Measurements from ENCODE around the gene TSPAN13.

TSPAN13 gene

GRCh38 chr7:16778476-16778875 is 24.9 kb downstream of the TSPAN13 start:
- no peak for DNase-seq

GRCh38 chr7:16779051-16779450 is 25.5 kb downstream of the TSPAN13 start:
- DNase-seq: no peak

DNA sequence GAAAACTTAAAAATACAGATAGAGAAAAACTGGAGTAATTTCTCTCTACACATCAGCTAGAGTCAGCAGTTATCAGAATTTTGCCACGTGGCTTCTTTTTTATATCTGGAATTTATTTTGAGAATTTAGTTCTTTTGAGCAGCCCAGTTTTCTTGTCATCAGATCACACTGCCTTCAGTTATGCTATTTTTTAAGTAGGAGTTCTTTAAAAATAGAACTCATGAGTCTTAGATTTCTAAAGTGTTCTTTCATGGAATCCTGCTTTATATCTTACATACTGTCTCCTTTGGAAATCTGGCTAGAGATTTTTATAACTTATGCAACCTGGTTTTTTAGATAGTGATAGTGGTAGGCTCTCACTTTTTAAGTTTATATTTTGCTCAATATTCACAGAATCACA is 27.0 kb downstream of the TSPAN13 start:
- no peak for DNase-seq

- no peak for DNase-seq
Observed at GRCh38 chr7:16785321-16785720, 31.8 kb downstream of the TSPAN13 start.

DNA sequence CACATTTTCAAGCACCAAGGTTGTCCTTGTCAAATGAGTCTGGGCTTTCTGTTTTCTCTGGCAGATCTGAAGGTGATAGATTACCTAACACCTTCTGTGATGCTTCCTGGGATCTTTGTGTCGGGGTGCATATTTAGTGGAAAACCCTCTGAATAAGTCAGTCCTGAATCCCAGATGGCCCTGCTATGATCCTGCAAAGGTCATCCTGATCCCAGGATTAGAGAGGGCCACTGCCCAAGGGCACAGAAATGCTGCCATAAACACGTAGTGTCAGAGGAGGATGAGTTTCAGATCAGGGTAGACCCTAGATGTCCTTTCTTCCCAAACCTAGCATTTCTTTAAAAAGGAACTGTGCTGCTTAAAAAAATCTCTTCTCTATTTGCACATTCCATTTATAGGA is 32.3 kb downstream of the TSPAN13 start:
- no peak for DNase-seq

GRCh38 chr7:16786257-16786656 is 32.7 kb downstream of the TSPAN13 start:
- no peak for DNase-seq

GRCh38 chr7:16787127-16787526 is 33.6 kb downstream of the TSPAN13 start:
- DNase-seq: no peak

- DNase-seq: no peak
Observed at GRCh38 chr7:16791071-16791470, 37.5 kb downstream of the TSPAN13 start.

DNA sequence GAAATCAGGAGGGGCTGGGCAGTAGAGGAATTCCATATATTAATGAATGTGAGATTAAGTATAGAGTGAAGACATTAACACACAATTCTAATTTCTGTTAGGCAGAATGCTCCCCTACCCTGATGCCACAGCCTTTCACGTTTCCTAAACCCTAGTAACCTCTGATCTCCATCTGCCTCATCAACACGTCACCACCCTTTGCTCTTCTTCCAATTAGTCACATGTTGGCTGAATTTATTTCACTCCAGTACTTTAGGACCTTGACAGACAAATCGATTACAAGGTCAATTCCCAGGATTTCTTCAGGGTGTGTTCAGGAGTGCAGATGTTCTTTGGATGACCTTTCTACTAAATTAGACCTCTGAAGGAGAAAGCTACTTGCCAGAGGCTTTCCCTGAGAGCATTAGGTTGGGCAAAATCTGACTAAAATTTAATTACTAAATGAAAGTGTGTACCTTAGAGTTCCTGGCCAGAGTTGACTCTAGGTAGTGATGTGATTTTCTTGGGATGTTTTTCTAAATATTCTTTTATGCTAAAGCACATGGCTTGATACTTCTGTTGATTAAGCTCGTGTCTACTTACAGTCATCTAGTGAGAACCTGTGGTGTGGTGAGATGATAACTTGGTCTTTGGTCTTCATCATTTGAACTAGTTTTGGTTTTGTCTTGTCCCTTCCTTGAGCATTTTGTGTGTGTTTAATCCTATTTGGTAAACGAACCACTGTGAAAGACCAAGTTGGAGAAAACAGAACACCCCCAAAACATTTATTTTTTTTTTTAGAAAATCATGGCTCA is 38.5 kb downstream of the TSPAN13 start:
- DNase-seq: peak in 1 of 2 experiments; percentile 23

DNA sequence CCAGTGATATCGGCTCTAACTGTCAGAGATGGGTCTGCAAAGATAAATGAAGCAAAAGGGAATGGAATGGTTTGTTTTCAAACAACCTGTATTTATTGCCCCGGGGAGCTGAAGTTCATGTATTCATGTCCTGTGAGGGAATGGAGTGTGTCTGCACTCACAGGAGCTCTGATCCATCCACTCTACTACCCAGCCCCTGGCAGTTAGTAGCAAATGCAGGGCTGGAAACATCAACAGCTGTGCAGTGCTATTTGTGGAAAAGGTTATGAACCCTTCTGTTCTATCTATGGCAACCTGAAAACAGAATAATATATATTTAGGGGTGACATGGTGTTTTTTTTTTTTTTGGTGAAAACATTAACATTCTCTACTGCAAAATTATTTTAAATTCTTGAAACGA is 41.4 kb downstream of the TSPAN13 start:
- DNase-seq: no peak

DNA sequence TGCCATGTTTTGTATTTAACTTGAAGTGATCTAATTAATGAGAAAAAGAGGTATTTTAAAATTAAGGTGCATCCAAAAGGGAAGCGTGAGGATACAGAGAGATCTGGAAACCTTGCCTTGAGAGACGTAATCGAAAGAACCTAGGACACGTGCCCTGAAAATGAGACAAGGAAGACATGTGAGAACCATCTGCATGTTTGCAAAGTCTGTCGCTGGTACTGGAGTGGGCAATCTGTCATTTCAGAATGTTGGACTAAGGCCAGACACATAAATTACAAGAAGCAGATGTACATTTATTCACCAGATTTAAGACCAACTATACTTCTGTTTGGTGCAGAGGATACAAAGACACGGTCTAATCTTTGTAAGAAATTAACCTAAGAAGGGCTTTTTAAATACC is 42.1 kb downstream of the TSPAN13 start:
- DNase-seq: peak; percentile 57 to 87

- peak; percentile 28 to 75 for DNase-seq
Observed at GRCh38 chr7:16801111-16801542, 47.6 kb downstream of the TSPAN13 start.

- no peak for DNase-seq
Observed at GRCh38 chr7:16801579-16801978, 48.0 kb downstream of the TSPAN13 start.

- no peak for DNase-seq
Observed at GRCh38 chr7:16803125-16803524, 49.6 kb downstream of the TSPAN13 start.

DNA sequence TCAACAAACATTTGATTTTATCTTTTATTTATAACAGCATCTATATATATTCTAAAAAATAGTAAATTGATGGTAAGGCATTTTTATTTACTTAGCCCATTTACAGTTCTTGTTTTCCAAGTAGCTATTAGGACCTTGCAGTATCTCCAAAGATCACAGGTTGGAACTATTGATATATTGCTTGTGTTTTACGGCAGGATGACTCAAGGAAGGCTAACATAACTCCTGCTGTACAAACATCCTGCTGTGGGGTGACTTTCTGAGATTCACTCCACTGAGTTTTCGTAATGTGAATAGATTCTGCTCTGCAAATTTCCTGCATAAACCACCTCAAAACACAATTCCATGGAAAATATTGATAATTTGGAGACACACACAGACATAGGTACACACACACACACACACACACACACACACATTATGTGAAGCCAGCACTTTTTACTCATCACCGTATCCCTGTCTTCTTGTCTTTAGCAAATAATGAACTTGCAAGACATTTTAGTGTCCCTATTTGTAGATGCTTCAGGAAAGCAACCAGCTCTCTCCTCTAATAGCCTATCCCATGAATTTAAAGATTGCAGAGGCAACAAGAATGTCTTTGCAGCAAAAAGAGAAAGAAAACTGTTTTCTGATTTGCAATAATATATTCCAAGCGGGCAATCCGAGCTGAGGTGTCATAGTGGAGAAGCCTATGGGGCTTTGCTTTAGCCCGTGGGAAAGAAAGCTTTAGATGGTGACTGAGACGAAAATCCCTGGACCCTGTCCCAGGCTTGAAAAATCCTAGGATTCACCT is 50.5 kb downstream of the TSPAN13 start:
- DNase-seq: no peak

GRCh38 chr7:16804674-16805439 is 51.3 kb downstream of the TSPAN13 start, which contains the start of gene AGR2:
AGR2 (minus strand) TSS chr7:16804999; CDS start chr7:16801796, 3,203 bp downstream.
- DNase-seq: no peak

DNA sequence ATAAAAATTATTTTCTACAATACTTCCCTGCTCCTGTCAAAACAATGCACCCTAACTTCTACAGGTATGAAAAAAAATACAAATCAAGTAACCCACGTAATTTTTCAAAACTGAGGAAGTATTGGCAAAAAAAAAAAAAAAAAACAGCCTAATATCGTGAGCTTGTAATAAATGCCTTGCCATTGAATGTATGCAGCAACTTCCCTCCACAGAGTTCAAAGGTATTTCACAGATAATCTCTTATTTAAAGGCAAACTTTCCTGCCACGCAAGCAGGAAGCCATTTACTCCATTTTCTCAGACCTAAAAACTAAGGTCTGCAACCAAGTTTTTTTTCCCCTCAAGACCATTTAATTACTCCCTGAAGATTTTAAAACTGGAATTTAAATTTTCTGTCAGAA is 51.9 kb downstream of the TSPAN13 start:
- no peak for DNase-seq

DNA sequence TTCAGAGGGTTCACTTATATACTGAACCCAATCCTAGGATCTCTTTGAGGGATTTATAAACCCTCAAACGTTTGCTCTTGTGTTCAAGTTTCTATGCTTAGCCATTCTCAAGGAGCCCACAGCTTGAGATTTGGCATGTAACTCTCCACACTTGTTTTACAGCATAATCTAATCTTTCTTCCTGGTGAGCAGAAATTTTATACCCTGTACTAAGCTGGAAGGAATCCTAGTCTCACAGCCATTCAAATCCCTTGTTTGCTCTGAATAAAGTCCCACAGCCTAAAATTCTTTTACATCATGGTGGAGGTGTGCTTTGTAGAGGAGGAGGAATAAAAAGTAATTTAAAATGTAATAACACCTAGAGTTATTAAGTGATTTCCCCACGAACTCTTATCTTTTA is 56.6 kb downstream of the TSPAN13 start:
- DNase-seq: no peak

GRCh38 chr7:16810573-16810972 is 57.0 kb downstream of the TSPAN13 start:
- no peak for DNase-seq

DNA sequence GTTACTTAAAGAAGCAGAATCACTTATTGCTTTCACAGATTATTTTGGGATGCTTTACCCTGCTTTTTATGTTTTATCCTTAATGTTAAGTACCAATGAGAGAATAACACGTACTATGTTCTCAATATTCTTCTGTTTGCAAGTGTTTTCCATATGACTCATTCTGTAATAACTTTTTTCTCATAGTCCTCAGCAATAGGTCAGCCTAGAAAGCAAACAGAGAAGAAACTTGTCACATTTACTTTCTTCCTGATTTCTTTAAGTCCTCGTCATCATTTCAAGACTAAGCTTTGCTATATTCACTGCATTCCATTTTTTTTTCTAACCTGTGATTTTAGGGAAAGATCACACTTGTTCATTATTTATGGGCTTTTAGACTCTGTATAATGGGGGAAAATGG is 58.0 kb downstream of the TSPAN13 start:
- no peak for DNase-seq

GRCh38 chr7:16812542-16813231 is 59.1 kb downstream of the TSPAN13 start:
- no peak for DNase-seq

DNA sequence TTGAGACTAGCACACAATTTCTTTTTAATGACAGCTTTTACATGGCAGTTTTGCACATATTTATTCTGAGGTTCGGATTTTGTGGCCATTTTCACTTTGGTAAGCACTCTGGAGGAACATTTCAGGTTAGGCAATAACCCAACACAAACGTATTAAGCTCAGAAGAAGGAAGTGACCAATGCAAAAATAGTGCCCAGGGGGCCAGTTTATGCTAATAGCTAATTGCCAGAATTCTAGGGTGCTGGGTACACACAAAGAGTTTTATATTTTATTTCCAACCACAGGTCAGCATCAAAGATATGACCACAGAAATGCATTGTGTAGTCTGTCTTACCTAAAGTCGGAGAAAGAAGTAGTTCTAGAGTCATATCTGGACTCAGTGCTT is 59.7 kb downstream of the TSPAN13 start:
- DNase-seq: no peak

DNA sequence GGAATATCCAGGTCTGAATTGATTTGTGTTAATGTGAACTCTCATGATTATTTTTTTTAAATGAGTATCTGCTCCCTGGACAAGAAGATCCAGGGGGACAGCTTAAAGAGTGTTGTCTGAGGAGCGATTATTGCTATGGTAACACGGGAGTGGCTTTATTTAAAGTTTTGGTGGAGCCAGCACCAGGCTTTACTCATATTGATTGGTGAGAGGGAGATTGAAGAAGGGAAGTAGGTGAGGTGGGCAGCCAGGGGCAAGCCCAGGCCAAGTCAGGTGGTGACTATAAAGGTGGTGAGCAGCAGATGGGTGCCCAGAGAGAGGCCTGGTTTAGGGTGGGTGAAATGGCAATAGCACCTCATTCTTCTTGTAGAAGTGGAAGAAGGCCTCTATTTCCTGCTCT is 61.4 kb downstream of the TSPAN13 start:
- no peak for DNase-seq

All from NCI-H446 (cell line).